ENCODE data around the gene PTPRN2.
A peak's percentile ranks its signal among the peaks of the same experiment; 100 is the strongest.
"Not testable (repeated sequence)": the region's sequence is repeated elsewhere in the genome, so short reads cannot be mapped to it uniquely, and the experiment has no call there.

Gene PTPRN2

GRCh38 chr7:157577061-157577460, 1010.6 kb downstream of the PTPRN2 start:
- DNase-seq (ENCODE audit: insufficient read length, low spot score) (no peak), FAIRE-seq (no peak)

- no peak for FAIRE-seq
Measured at GRCh38 chr7:157576415-157576814, 1011.2 kb downstream of the PTPRN2 start.

GRCh38 chr7:157575777-157576176, 1011.8 kb downstream of the PTPRN2 start:
- no peak for FAIRE-seq
- DNase-seq (ENCODE audit: insufficient read length, low spot score) = no peak

More at GRCh38 chr7:157576415-157576814, 1011.2 kb downstream of the PTPRN2 start:
- no peak for DNase-seq (ENCODE audit: insufficient read length, low spot score)

GRCh38 chr7:157574914-157575586, 1012.6 kb downstream of the PTPRN2 start:
- no peak for DNase-seq (ENCODE audit: insufficient read length, low spot score)
- FAIRE-seq = no peak

- DNase-seq (ENCODE audit: insufficient read length, low spot score) (no peak), FAIRE-seq (no peak)
Measured at GRCh38 chr7:157574120-157574825, 1013.4 kb downstream of the PTPRN2 start.

GRCh38 chr7:157573244-157573643, 1014.4 kb downstream of the PTPRN2 start:
- DNase-seq (ENCODE audit: insufficient read length, low spot score) = no peak

GRCh38 chr7:157572622-157573021, 1015.0 kb downstream of the PTPRN2 start:
- no peak for FAIRE-seq
- no peak for DNase-seq (ENCODE audit: insufficient read length, low spot score)

More at GRCh38 chr7:157573244-157573643, 1014.4 kb downstream of the PTPRN2 start:
- no peak for FAIRE-seq

- FAIRE-seq (no peak), DNase-seq (ENCODE audit: insufficient read length, low spot score) (no peak)
Measured at GRCh38 chr7:157570531-157571200, 1017.0 kb downstream of the PTPRN2 start.

GRCh38 chr7:157569967-157570366, 1017.7 kb downstream of the PTPRN2 start:
- DNase-seq (ENCODE audit: insufficient read length, low spot score) = no peak
- FAIRE-seq = no peak

- FAIRE-seq = no peak
Measured at GRCh38 chr7:157568770-157569584, 1018.6 kb downstream of the PTPRN2 start.

GRCh38 chr7:157568106-157568769, 1019.4 kb downstream of the PTPRN2 start:
- FAIRE-seq (no peak), DNase-seq (ENCODE audit: insufficient read length, low spot score) (no peak)

More at GRCh38 chr7:157568770-157569584, 1018.6 kb downstream of the PTPRN2 start:
- peak; percentile 9 for DNase-seq (ENCODE audit: insufficient read length, low spot score)

GRCh38 chr7:157567666-157568065, 1020.0 kb downstream of the PTPRN2 start:
- FAIRE-seq (no peak), DNase-seq (ENCODE audit: insufficient read length, low spot score) (no peak)

GRCh38 chr7:157566631-157567006, 1021.0 kb downstream of the PTPRN2 start:
- no peak for FAIRE-seq
- no peak for DNase-seq (ENCODE audit: insufficient read length, low spot score)

GRCh38 chr7:157565981-157566630, 1021.5 kb downstream of the PTPRN2 start:
- no peak for FAIRE-seq

GRCh38 chr7:157565201-157565626, 1022.4 kb downstream of the PTPRN2 start:
- no peak for FAIRE-seq
- DNase-seq (ENCODE audit: insufficient read length, low spot score) = no peak

More at GRCh38 chr7:157565981-157566630, 1021.5 kb downstream of the PTPRN2 start:
- no peak for DNase-seq (ENCODE audit: insufficient read length, low spot score)

GRCh38 chr7:157564517-157565177, 1023.0 kb downstream of the PTPRN2 start:
- FAIRE-seq (peak; percentile 82), DNase-seq (ENCODE audit: insufficient read length, low spot score) (peak; percentile 27)

- FAIRE-seq = peak; percentile 68
- not testable (repeated sequence) for DNase-seq (ENCODE audit: insufficient read length, low spot score)
Measured at GRCh38 chr7:157563467-157564135, 1024.0 kb downstream of the PTPRN2 start.
